Subcutaneous adipose tissue (tissue), 4 donors: ENCODE results near the gene SUSD3. TPM values are rescaled to one million over a fixed set of nuclear protein-coding genes. Genes with fewer than 3 reads are reported as not detected.

Experiments
- total RNA-seq, 4 donors: library from RNA; depleted of rRNA; stranded (reverse); fragments of >200 nt; gene quantifications; one replicate each; pipeline ENCODE4 v1.1.0, GENCODE V29; 2016
- TF ChIP-seq, protein P1 (sequence below): fragments of 450-650 bp; IDR thresholded peaks from one replicate; pipeline ENCODE4 v1.5.1; 2016; ENCODE audit warnings: low read depth, mild to moderate bottlenecking, control low read depth, antibody characterized with exemption, moderate library complexity

The SUSD3 gene
- total RNA-seq, 4 donors from 2014 or later, result 1.1 to 2.2 TPM; not detected in 2

DNA sequence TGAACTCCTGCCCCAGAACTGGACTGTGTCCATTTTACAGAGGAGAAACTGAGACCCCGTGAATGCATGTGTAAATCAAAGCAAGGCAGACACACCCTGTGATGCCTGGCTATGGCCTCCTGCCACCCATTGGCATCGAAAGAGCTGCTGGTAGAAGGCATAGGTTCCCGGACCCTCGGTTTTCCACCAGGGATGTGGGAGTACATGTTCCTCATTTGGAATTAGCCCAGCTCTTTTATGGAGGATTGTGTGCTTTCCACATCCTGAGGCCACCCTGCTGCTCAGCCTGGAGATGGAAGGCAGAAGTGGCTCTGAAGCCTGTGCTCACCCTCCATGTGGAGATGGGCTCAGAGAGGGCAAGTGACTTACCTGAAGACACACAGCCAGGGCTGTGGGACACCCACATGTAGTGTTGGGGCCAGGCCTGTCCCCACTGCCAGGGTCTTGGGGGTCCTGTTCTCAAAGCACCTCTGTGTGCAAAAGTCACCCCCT lies 2.8 kb downstream of the SUSD3 start:
- TF ChIP-seq, protein P1, sequence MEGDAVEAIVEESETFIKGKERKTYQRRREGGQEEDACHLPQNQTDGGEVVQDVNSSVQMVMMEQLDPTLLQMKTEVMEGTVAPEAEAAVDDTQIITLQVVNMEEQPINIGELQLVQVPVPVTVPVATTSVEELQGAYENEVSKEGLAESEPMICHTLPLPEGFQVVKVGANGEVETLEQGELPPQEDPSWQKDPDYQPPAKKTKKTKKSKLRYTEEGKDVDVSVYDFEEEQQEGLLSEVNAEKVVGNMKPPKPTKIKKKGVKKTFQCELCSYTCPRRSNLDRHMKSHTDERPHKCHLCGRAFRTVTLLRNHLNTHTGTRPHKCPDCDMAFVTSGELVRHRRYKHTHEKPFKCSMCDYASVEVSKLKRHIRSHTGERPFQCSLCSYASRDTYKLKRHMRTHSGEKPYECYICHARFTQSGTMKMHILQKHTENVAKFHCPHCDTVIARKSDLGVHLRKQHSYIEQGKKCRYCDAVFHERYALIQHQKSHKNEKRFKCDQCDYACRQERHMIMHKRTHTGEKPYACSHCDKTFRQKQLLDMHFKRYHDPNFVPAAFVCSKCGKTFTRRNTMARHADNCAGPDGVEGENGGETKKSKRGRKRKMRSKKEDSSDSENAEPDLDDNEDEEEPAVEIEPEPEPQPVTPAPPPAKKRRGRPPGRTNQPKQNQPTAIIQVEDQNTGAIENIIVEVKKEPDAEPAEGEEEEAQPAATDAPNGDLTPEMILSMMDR, result no peak

DNA sequence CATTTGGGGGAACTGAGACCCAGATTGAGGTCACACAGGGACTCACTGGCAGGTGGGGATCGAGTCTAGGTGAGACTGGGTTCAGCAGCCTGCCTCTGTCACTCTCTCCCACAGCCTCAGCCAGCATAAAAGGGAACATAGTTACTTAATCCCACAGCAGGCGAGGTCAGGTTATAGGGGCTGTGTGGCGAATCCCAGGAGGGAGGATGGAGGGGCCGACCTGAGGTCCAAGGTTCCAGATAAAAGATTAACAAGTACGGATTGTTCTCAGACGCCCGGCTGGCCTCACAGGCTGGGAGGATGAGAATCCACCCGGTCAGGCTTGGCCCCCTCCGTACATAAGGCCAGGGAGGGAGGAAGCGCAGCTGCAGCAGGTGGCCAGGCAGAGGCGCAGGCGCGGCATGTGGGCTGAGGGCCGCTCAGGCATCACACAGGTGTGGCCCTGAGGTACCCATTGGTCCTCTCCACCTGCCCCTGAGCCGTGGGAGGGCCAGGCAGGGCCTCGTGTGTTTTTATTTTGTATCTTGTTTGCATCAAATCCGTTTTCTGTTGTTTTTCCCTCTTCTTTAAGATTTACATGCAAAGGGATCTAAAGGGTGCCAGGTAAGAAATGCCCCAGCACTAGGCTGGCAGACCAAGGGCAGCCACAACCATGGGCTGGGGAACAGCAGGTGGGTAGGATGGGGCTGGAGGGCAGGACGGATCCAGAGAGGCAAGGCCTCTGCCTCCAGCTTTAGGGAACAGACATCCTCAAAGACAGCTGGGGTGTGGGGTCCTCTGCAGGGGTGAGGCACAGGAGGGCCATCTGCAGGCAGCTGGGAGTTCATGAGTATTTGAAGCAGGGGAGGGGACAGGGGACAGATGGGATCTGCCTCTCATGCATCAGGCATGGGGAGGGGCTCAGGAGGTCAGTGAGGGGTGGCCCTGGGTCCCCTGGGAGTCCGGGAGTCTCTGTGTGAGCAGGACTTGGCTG lies 3.6 kb downstream of the SUSD3 start:
- TF ChIP-seq, protein P1, result no peak

DNA sequence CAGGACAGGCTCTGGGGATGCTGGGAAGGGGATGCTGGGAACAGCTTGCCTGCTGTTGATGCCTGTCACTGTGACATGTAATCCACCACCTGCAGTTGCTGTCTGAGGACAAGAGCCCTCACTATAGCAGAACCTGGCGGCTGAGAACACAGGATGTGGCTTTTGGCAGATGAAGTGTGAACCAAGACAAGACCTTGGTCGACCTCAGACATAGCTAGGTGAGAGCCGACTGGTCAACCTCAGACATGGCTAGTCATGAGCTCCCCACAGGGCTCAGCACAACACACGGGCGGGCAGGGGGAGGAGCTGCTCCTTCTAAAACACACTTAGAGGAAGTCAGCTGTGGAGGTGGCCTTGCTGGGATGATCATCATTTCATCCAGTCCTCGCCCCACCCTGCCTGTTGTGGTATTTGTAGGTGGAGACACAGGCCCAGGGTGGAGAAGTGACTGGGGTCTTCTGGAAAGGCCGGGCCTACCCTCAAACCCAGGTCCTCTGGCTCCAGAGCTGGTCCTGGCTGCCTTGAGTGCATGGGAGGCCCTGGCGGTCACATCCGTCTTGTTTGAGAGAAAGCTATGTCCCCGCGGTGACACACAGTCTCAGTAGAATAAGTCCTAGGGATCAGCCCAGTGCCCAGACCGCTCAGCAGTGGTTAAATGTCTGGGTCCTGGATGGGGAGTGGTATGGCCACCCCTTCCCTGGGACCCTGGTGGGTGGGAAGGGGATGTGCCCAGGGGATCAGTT lies 6.1 kb downstream of the SUSD3 start:
- TF ChIP-seq, protein P1, result no peak

DNA sequence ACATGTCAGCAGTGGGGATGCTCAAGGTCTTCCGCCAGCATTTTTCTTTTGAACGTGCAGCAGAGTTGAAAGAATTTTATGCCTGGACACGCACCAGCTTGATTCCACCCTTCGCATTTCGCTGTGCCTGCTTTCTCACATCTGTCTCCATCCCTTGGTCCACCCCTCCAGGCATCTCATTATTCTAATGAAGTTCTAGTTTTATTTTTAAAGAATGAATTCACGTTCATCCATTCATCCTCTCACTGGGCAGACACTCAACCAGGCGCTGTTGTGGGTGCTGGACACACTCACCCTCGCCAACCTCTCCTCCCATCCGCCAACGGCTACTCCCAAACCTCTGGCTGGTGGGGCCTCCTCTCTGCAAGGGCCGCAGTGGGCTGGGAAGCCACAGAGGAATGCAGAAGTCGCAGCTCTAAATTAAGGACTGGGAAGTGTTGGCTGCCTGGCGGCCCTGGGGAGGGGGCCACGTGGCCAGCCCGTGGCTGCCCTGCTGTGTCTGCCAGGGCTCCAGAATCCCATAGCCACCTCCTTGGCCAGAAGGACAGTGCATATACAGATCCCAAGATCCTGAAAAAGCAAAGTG lies 6.7 kb downstream of the SUSD3 start:
- TF ChIP-seq, protein P1, result no peak

DNA sequence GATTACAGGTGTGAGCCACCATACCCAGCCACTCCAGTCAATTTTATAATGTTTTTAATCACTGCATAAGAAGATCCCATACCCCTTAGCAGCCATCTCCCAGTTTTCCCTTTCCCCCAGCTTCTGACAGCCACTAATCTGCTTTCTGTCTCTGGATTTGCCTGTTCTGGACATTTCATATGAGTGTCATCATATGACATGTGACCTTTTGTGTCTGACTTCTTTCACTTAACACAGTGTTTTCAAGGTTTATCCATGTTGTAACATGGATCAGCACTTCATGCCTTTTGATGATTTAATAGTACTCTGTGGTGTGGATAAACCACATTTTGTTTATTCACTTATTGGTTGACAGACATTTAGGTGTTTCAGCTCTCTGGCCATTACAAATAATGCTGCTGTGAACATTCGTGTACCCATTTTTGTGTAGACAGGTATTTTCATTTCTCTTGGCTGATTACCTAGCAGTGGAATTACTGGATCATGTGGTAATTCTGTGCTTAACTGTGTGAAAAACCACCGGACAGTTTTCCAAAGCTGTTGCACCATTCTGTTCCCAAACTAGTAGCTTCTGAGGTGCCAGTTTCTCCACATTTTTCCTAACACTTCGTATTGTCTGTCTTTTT lies 8.6 kb downstream of the SUSD3 start:
- TF ChIP-seq, protein P1, result no peak

DNA sequence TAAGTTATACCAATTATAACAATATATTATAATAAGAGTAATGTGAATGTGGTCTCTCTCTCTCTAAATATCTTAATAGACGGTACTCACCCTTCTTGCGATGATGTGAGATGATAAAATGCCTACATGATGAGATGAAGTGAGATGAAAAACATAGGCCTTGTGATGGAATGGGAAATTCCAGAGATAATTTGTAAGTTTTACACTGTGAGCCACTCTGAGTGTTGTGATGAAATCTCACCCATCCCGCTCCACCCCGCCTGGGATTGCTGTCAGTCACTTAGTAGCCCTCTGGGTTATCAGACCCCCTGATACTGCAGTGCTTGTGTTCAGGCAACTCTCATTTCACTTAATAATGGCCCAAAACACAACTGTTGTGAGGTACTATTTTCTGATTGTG lies 10.5 kb downstream of the SUSD3 start:
- TF ChIP-seq, protein P1, result no peak
